HepG2 (cell line): ENCODE data around the gene CTRL. TPM values are rescaled to one million over a fixed set of nuclear protein-coding genes. Genes with fewer than 3 reads are reported as not detected.

Source experiments
- ATAC-seq: fragments of 200-7000 bp; cut with Tn5 transposase; 3 replicates; pipeline ENCODE4 v1.9.1; 2020; ENCODE audit warnings: mild to moderate bottlenecking, moderate library complexity
- BruUV-seq: library from RNA; stranded (reverse); fragments of 400-500 nt; replicated peaks from 2 replicates; lab custom pipeline; 2021; lab: Mats Ljungman, UMichigan
- CTCF ChIA-PET: fragments of 300-600 bp; formaldehyde crosslinking; extraction: SDS; loops from one replicate; lab custom pipeline; 2021; ENCODE audit warnings: low total read pairs, inconsistent platforms, low intra/inter-chr PET ratio; lab: Yijun Ruan, JAX
- POLR2A ChIA-PET: fragments of 350-600 bp; sonication (Branson Sonifier 250); formaldehyde crosslinking; loops from one replicate; lab custom pipeline; 2020; ENCODE audit warnings: antibody characterized with exemption, inconsistent platforms; lab: Yijun Ruan, JAX
- DNase-seq: peaks from one replicate; pipeline ENCODE4 v3.0.0-alpha.2; 2015; ENCODE audit warnings: low spot score
- FAIRE-seq: peaks from 3 replicates; lab custom pipeline; 2011; peaks lifted over from hg19 to GRCh38; lab: Jason Lieb, UNC
- H2AFZ ChIP-seq: one replicate; pipeline ENCODE4 v1.6.1; 2011; ENCODE audit warnings: low read length, inconsistent platforms
- H3K27ac ChIP-seq: fragments of 300-600 bp; 3 replicates; pipeline ENCODE4 v1.8.0; 2011; ENCODE audit warnings: mixed run types, mild to moderate bottlenecking, mixed read lengths, low read length, inconsistent platforms; ENCODE audit not compliant: insufficient read depth; ENCODE audit errors: extremely low read length
- H3K27me3 ChIP-seq, 2 experiments: fragments of 200-600 bp in 1 of 2; 2 replicates in 1 of 2; 3 replicates in 1 of 2; pipeline versions ENCODE4 v1.6.0 to v1.8.0; 2011; ENCODE audit warnings: low read length in 2 of 2, mild to moderate bottlenecking in 2 of 2, moderate library complexity in 2 of 2, inconsistent platforms in 1 of 2; ENCODE audit not compliant: insufficient read depth in 2 of 2, control insufficient read depth in 1 of 2
- H3K36me3 ChIP-seq, 2 experiments: fragments of 200-600 bp in 1 of 2; replicated peaks in 1 of 2; 2 replicates in 1 of 2; 3 replicates in 1 of 2; pipeline versions ENCODE4 v1.5.1 to v1.8.0; 2011; ENCODE audit warnings: low read length in 2 of 2, inconsistent platforms in 1 of 2; ENCODE audit not compliant: insufficient read depth in 2 of 2, control insufficient read depth in 1 of 2
- H3K4me1 ChIP-seq: 2 replicates; pipeline ENCODE4 v1.5.1; 2012; ENCODE audit warnings: low read length, inconsistent platforms; ENCODE audit not compliant: insufficient read depth
- H3K4me2 ChIP-seq: 2 replicates; pipeline ENCODE4 v1.6.0; 2011; ENCODE audit warnings: low read depth, low read length, inconsistent platforms
- H3K4me3 ChIP-seq, 3 experiments: fragments of 200-600 bp in 1 of 3; sonication (generic), shearing (Covaris generic) in 1 of 3; replicated peaks in 1 of 3; 2 replicates each; pipeline ENCODE4 v1.5.1; 2011 to 2016; ENCODE audit warnings: low read length in 3 of 3, inconsistent platforms in 2 of 3, low read depth in 2 of 3, mild to moderate bottlenecking in 2 of 3, control low read depth in 1 of 3, mixed read lengths in 1 of 3; ENCODE audit not compliant: insufficient read depth in 1 of 3
- H3K79me2 ChIP-seq: one replicate; pipeline ENCODE4 v1.6.1; 2011; ENCODE audit warnings: low read length, inconsistent platforms; ENCODE audit not compliant: insufficient read depth
- H3K9ac ChIP-seq: 2 replicates; pipeline ENCODE4 v1.6.0; 2011; ENCODE audit warnings: mild to moderate bottlenecking, low read depth, low read length, inconsistent platforms; ENCODE audit not compliant: insufficient read depth
- H3K9me3 ChIP-seq: 2 replicates; pipeline ENCODE4 v1.5.1; 2012; ENCODE audit warnings: mild to moderate bottlenecking, low read length
- H4K20me1 ChIP-seq: 2 replicates; pipeline ENCODE4 v1.6.0; 2011; ENCODE audit warnings: inconsistent platforms, mild to moderate bottlenecking, low read length, moderate library complexity; ENCODE audit not compliant: insufficient read depth
- AGO1 ChIP-seq: fragments of 200-400 bp; formaldehyde crosslinking; IDR thresholded peaks from 2 replicates; pipeline ENCODE4 v1.6.1; 2017; ENCODE audit warnings: mild to moderate bottlenecking, low read depth, low read length, moderate library complexity; ENCODE audit not compliant: poor library complexity, severe bottlenecking
- ARNT2 ChIP-seq: sonication (generic); formaldehyde crosslinking; IDR thresholded peaks from 2 replicates; pipeline ENCODE4 v1.8.0; 2022; ENCODE audit warnings: mild to moderate bottlenecking, low read depth, missing genetic modification reagents, moderate library complexity
- DPF2 ChIP-seq: sonication (generic); formaldehyde crosslinking; IDR thresholded peaks from 2 replicates; pipeline ENCODE4 v1.4.0; 2020; ENCODE audit warnings: mild to moderate bottlenecking, low read depth, missing genetic modification reagents, borderline replicate concordance
- ESRRA ChIP-seq: sonication (generic); formaldehyde crosslinking; IDR thresholded peaks from 2 replicates; pipeline ENCODE4 v1.5.1; 2020; ENCODE audit warnings: mild to moderate bottlenecking, low read depth, missing genetic modification reagents
- GTF3A ChIP-seq: sonication (generic); formaldehyde crosslinking; conservative IDR thresholded peaks from 2 replicates; pipeline ENCODE4 v1.4.0; 2020; ENCODE audit warnings: mild to moderate bottlenecking, missing genetic modification reagents
- KLF13 ChIP-seq: sonication (generic); formaldehyde crosslinking; IDR thresholded peaks from 2 replicates; pipeline ENCODE4 v1.4.0; 2020; ENCODE audit warnings: mild to moderate bottlenecking, missing genetic modification reagents
- KLF15 ChIP-seq: sonication (generic); formaldehyde crosslinking; IDR thresholded peaks from 2 replicates; pipeline ENCODE4 v1.8.1; 2023; ENCODE audit warnings: borderline replicate concordance, mild to moderate bottlenecking, inconsistent platforms, missing genetic modification reagents, mixed read lengths
- NFIC ChIP-seq: IDR thresholded peaks from 2 replicates; pipeline ENCODE4 v1.6.1; 2012; ENCODE audit warnings: mild to moderate bottlenecking, low read length, inconsistent platforms
- PATZ1 ChIP-seq: sonication (generic); formaldehyde crosslinking; IDR thresholded peaks from 2 replicates; pipeline ENCODE4 v1.4.0; 2020; ENCODE audit warnings: missing genetic modification reagents
- POLR2A ChIP-seq, 2 experiments: IDR thresholded peaks; 2 replicates each; pipeline ENCODE4 v1.6.1; 2011; ENCODE audit warnings: low read depth in 2 of 2, low read length in 2 of 2, mild to moderate bottlenecking in 1 of 2, moderate library complexity in 1 of 2; ENCODE audit not compliant: insufficient read depth in 1 of 2
- RORA ChIP-seq: sonication (generic); formaldehyde crosslinking; IDR thresholded peaks from 2 replicates; pipeline ENCODE4 v1.5.0; 2020; ENCODE audit warnings: mild to moderate bottlenecking, missing genetic modification reagents, moderate library complexity
- RXRA ChIP-seq: sonication (generic); formaldehyde crosslinking; IDR thresholded peaks from 2 replicates; pipeline ENCODE4 v1.5.1; 2020; ENCODE audit warnings: missing genetic modification reagents
- TBX3 ChIP-seq: fragments of 450-650 bp; IDR thresholded peaks from 2 replicates; pipeline ENCODE4 v1.6.1; 2017; ENCODE audit warnings: antibody characterized with exemption, mild to moderate bottlenecking, inconsistent platforms, borderline replicate concordance
- THYN1 ChIP-seq: sonication (generic); formaldehyde crosslinking; IDR thresholded peaks from 2 replicates; pipeline ENCODE4 v1.8.1; 2023; ENCODE audit warnings: low read depth, mild to moderate bottlenecking, moderate library complexity, missing genetic modification reagents, borderline replicate concordance
- ZFP36L2 ChIP-seq: sonication (generic); formaldehyde crosslinking; IDR thresholded peaks from 2 replicates; pipeline ENCODE4 v1.4.0; 2020; ENCODE audit warnings: missing genetic modification reagents
- ZFY ChIP-seq: sonication (generic); formaldehyde crosslinking; IDR thresholded peaks from 2 replicates; pipeline ENCODE4 v1.4.0; 2020; ENCODE audit warnings: missing genetic modification reagents
- ZNF10 ChIP-seq: sonication (generic); formaldehyde crosslinking; IDR thresholded peaks from 2 replicates; pipeline ENCODE4 v1.4.0; 2020; ENCODE audit warnings: mild to moderate bottlenecking, low read depth, missing genetic modification reagents, borderline replicate concordance
- ZNF451 ChIP-seq: sonication (generic); formaldehyde crosslinking; IDR thresholded peaks from 2 replicates; pipeline ENCODE4 v1.5.0; 2020; ENCODE audit warnings: mild to moderate bottlenecking, missing genetic modification reagents
- ZNF572 ChIP-seq: sonication (generic); formaldehyde crosslinking; IDR thresholded peaks from 2 replicates; pipeline ENCODE4 v1.5.1; 2020; ENCODE audit warnings: mild to moderate bottlenecking, missing genetic modification reagents
- ZNF605 ChIP-seq: sonication (generic); formaldehyde crosslinking; IDR thresholded peaks from 2 replicates; pipeline ENCODE4 v1.8.0; 2022; ENCODE audit warnings: mild to moderate bottlenecking, missing genetic modification reagents
- ZNF776 ChIP-seq: sonication (generic); formaldehyde crosslinking; IDR thresholded peaks from 2 replicates; pipeline ENCODE4 v1.4.0; 2020; ENCODE audit warnings: mild to moderate bottlenecking, missing genetic modification reagents
- ZNF781 ChIP-seq: sonication (generic); formaldehyde crosslinking; IDR thresholded peaks from 2 replicates; pipeline ENCODE4 v1.5.1; 2020; ENCODE audit warnings: borderline replicate concordance, mild to moderate bottlenecking, missing genetic modification reagents; ENCODE audit errors: not compliant biosample characterization
- ZNF816 ChIP-seq: sonication (generic); formaldehyde crosslinking; IDR thresholded peaks from 2 replicates; pipeline ENCODE4 v1.8.0; 2022; ENCODE audit warnings: missing genetic modification reagents, mild to moderate bottlenecking, borderline replicate concordance
- WGBS: methylation state at CpG from one replicate; pipeline ENCODE4 v1.1.6; 2017; ENCODE audit warnings: low lambda C conversion rate; 5-methylcytosine and 5-hydroxymethylcytosine counted together
- in situ Hi-C: cut with HindIII; loops from 2 replicates; pipeline ENCODE4 v1.10.0; 2017; ENCODE audit warnings: low pct_unique_long_range_greater_than_20kb; ENCODE audit not compliant: extremely low pct_ligation_motif_present
- intact Hi-C: fragments of 100-400 bp; cut with micrococcal nuclease; formaldehyde crosslinking; loops from one replicate; pipeline ENCODE4 v1.10.0; 2022; ENCODE audit not compliant: unreplicated experiment
- polyA plus RNA-seq, 8 experiments: library from polyadenylated mRNA; depleted of rRNA in 3 of 8; stranded (reverse) in 7 of 8; unstranded in 1 of 8; fragments of >200 nt; fragmentation: Illumina TruSeq in 4 of 8; extraction: Trizol in 4 of 8; gene quantifications; 2 replicates each; pipeline versions ENCODE4 v1.2.1 to v1.2.3, GENCODE V29; 2011 to 2016; ENCODE audit warnings: low read depth in 4 of 8, missing spikeins in 1 of 8, mixed read lengths in 1 of 8; ENCODE audit not compliant: insufficient read depth in 1 of 8
- total RNA-seq, 5 experiments: library from RNA; depleted of rRNA; stranded (reverse); fragments of >200 nt; fragmentation: Illumina TruSeq; extraction: Trizol; gene quantifications; 2 replicates each; pipeline ENCODE4 v1.2.3, GENCODE V29; 2016; ENCODE audit warnings: low read depth in 1 of 5

The CTRL gene
- total and polyA plus RNA-seq, 2 of the 13 experiments (the other 11 are each of a cell fraction or from before 2014, with no cell fraction given) = 1.9 to 2.7 TPM

- H3K36me3 ChIP-seq = peaks cover 23 to 36% of the 10 kb centered on the region in 2 experiments
- ATAC-seq = peak; percentile 44
- TF ChIP-seq GTF3A (no peak), POLR2A (IDR thresholded peaks at IDR 0.05; ENCODE audit: insufficient read depth in 1 of 2, low read depth in 2 of 2, low read length in 2 of 2) (no peak), ZNF451 (CRISPR knock-in tag) (peak; percentile 64; the same call in 1 of the 2 replicates), THYN1 (no peak), DPF2 (no peak), ZNF605 (CRISPR knock-in tag) (no peak), ZNF816 (CRISPR knock-in tag) (no peak), PATZ1 (CRISPR knock-in tag) (peak; percentile 67), ZFP36L2 (CRISPR knock-in tag) (no peak), ESRRA (CRISPR knock-in tag) (no peak), ZNF572 (CRISPR knock-in tag) (0 out of 2 replicates have a peak, but pooled peaks have one; percentile 31), TBX3 (no peak), ZNF10 (CRISPR knock-in tag) (no peak), KLF13 (CRISPR knock-in tag) (no peak), RORA (CRISPR knock-in tag) (no peak), AGO1 (no peak), ARNT2 (CRISPR knock-in tag) (0 out of 2 replicates have a peak, but pooled peaks have one; percentile 59), NFIC (no peak), KLF15 (no peak), ZNF776 (CRISPR knock-in tag) (no peak), RXRA (CRISPR knock-in tag) (0 out of 2 replicates have a peak, but pooled peaks have one; percentile 48), ZFY (CRISPR knock-in tag) (peak; percentile 48; the same call in 1 of the 2 replicates), ZNF781 (no peak)
Observed at GRCh38 chr16:67942200-67942509, 10.5 kb upstream of the CTRL start.

More at GRCh38 chr16:67942200-67942509, 10.5 kb upstream of the CTRL start:
- peak overlapping the region; percentile 59; the same call in 1 of the 2 replicates for H3K9ac ChIP-seq
- no peak overlapping the region for H2AFZ ChIP-seq
- no peaks in the 10 kb centered on the region for H3K27me3 ChIP-seq
- BruUV-seq = no TSS peak
- in situ Hi-C loops = loop anchor here (5.0 kb wide), 1 partner anchor 100 kb away; no protein-coding TSS in a partner anchor
- H3K4me2 ChIP-seq = peak overlapping the region; percentile 72
- H4K20me1 ChIP-seq = peaks cover 17% of the 10 kb centered on the region; the same call in 1 of the 2 replicates
- WGBS = 80% methylated on average over 6 of the region's 6 CpGs
- peak; percentile 61 for DNase-seq
- peak; percentile 81 for FAIRE-seq
- H3K9me3 ChIP-seq = no peaks in the 10 kb centered on the region
- H3K79me2 ChIP-seq = peaks cover 5% of the 10 kb centered on the region
- intact Hi-C loops = loop anchor here (2.0 kb wide), 2 partner anchors 27 to 99 kb away; partner anchors contain the start of gene SLC12A4
- peak overlapping the region; percentile 85 for H3K27ac ChIP-seq
- peaks cover 59% of the 10 kb centered on the region for H3K4me1 ChIP-seq
- ChIA-PET CTCF (interaction anchor here (0.8 to 1.3 kb wide), 3 partner anchors 14 to 126 kb away, joined by 4 to 8 read pairs (median 8); no protein-coding TSS in a partner anchor), POLR2A (interaction anchor here (0.8 to 13.6 kb wide), 12 partner anchors 7 to 142 kb away, joined by 3 to 226 read pairs (median 14); partner anchors contain the start of genes DDX28, DUS2, NFATC3 and RANBP10)
- no peak overlapping the region for H3K4me3 ChIP-seq
